Stimulated activated CD8-positive, alpha-beta memory T cell treated with anti-CD3 and anti-CD28 coated beads, Interleukin-4, amount 100 ng/mL, for 48 hours (primary cell): ENCODE results near the gene EXD3.
"Not testable (repeated sequence)": the region's sequence is repeated elsewhere in the genome, so short reads cannot be mapped to it uniquely, and the experiment has no call there.

ENCODE experiments used
- DNase-seq: peaks from one replicate; pipeline ENCODE4 v3.0.0-alpha.2; 2020

The EXD3 gene

GRCh38 chr9:137327641-137328550 lies 95.1 kb downstream of the EXD3 start:
- not testable (repeated sequence) for DNase-seq

GRCh38 chr9:137326445-137327065 lies 96.4 kb downstream of the EXD3 start:
- no peak for DNase-seq

- no peak for DNase-seq
Measured at GRCh38 chr9:137325799-137326198, 97.2 kb downstream of the EXD3 start.

GRCh38 chr9:137325124-137325523 lies 97.8 kb downstream of the EXD3 start:
- DNase-seq, result no peak

- no peak for DNase-seq
Measured at GRCh38 chr9:137323531-137324331, 99.2 kb downstream of the EXD3 start.

GRCh38 chr9:137321726-137322361 lies 101.1 kb downstream of the EXD3 start:
- DNase-seq, result no peak

- DNase-seq, result no peak
Measured at GRCh38 chr9:137320555-137321384, 102.2 kb downstream of the EXD3 start.

GRCh38 chr9:137319739-137320551 lies 103.0 kb downstream of the EXD3 start:
- no peak for DNase-seq

- no peak for DNase-seq
Measured at GRCh38 chr9:137319011-137319738, 103.8 kb downstream of the EXD3 start.

GRCh38 chr9:137318602-137319001 lies 104.4 kb downstream of the EXD3 start:
- DNase-seq, result no peak

- DNase-seq, result no peak
Measured at GRCh38 chr9:137317718-137318511, 105.0 kb downstream of the EXD3 start.

GRCh38 chr9:137317021-137317717 lies 105.8 kb downstream of the EXD3 start:
- no peak for DNase-seq

GRCh38 chr9:137316012-137316981 lies 106.7 kb downstream of the EXD3 start:
- DNase-seq, result no peak

GRCh38 chr9:137315581-137316011 lies 107.4 kb downstream of the EXD3 start:
- DNase-seq, result no peak

GRCh38 chr9:137314561-137315560 lies 108.1 kb downstream of the EXD3 start:
- peak; percentile 21 for DNase-seq

- DNase-seq, result no peak
Measured at GRCh38 chr9:137313956-137314560, 108.9 kb downstream of the EXD3 start.
